PC-3 (cell line): ENCODE measurements around the gene KIAA1328.

ENCODE experiments used
- EZH2 ChIP-seq: fragments of 300-600 bp; sonication (generic); IDR thresholded peaks from one replicate; pipeline ENCODE4 v1.6.1; 2017; ENCODE audit warnings: antibody characterized with exemption, mild to moderate bottlenecking, low read length; ENCODE audit not compliant: unreplicated experiment
- EZH2phosphoT487 ChIP-seq: fragments of 300-600 bp; sonication (generic); IDR thresholded peaks from 2 replicates; pipeline ENCODE4 v1.6.1; 2018; ENCODE audit warnings: mild to moderate bottlenecking, antibody characterized with exemption, low read length, borderline replicate concordance
- TF ChIP-seq, protein P1 (sequence below): fragments of 300-600 bp; sonication (generic); conservative IDR thresholded peaks from 2 replicates; pipeline ENCODE4 v1.5.1; 2017; ENCODE audit warnings: antibody characterized with exemption, low read depth, mild to moderate bottlenecking, low read length

DNA sequence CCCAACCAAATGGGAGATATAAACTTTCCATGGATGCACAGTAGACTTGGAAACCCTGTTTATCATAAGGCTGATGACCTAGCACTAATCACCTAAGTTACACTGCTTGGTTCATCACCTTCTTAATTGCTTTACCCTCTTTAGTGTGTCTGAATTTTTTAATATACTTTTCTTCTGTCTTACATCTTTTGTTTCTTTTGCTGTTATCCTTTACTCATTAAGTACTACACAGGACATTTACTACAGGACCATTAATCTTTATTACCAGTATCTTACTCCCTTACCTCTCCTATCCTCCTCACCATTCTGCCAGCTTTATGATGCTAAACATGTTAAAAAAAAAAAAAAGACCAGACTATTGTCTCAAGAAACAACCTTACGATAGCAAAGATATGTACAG lies 333.6 kb downstream of the KIAA1328 start:
- TF ChIP-seq, protein P1, sequence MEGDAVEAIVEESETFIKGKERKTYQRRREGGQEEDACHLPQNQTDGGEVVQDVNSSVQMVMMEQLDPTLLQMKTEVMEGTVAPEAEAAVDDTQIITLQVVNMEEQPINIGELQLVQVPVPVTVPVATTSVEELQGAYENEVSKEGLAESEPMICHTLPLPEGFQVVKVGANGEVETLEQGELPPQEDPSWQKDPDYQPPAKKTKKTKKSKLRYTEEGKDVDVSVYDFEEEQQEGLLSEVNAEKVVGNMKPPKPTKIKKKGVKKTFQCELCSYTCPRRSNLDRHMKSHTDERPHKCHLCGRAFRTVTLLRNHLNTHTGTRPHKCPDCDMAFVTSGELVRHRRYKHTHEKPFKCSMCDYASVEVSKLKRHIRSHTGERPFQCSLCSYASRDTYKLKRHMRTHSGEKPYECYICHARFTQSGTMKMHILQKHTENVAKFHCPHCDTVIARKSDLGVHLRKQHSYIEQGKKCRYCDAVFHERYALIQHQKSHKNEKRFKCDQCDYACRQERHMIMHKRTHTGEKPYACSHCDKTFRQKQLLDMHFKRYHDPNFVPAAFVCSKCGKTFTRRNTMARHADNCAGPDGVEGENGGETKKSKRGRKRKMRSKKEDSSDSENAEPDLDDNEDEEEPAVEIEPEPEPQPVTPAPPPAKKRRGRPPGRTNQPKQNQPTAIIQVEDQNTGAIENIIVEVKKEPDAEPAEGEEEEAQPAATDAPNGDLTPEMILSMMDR: no peak
- no peak for TF ChIP-seq EZH2phosphoT487
- no peak for TF ChIP-seq EZH2
